AG09309 (cell line): ENCODE results near the gene SWI5.

Experiments used
- DNase-seq: peaks from one replicate; pipeline ENCODE4 v3.0.0-alpha.2; 2010; ENCODE audit warnings: low read depth
- H3K4me3 ChIP-seq: 2 replicates; pipeline ENCODE4 v1.5.1; 2011; ENCODE audit warnings: mild to moderate bottlenecking, low read depth, low read length, moderate library complexity; ENCODE audit not compliant: control insufficient read depth
- CTCF ChIP-seq: IDR thresholded peaks from 2 replicates; pipeline ENCODE4 v1.5.1; 2011; ENCODE audit warnings: mild to moderate bottlenecking, low read depth, low read length, inconsistent platforms; ENCODE audit not compliant: insufficient read depth, control insufficient read depth; ENCODE audit errors: missing control alignments

Gene SWI5

GRCh38 chr9:128296340-128297220 is 20.5 kb downstream of the SWI5 start:
- DNase-seq = no peak
- no peak for TF ChIP-seq CTCF
- no peak overlapping the region for H3K4me3 ChIP-seq

GRCh38 chr9:128297221-128297773 is 21.2 kb downstream of the SWI5 start:
- H3K4me3 ChIP-seq = no peak overlapping the region
- TF ChIP-seq CTCF = no peak

GRCh38 chr9:128298535-128299482 is 22.7 kb downstream of the SWI5 start:
- no peak for TF ChIP-seq CTCF
- no peak overlapping the region for H3K4me3 ChIP-seq
- DNase-seq = no peak

More at GRCh38 chr9:128297221-128297773, 21.2 kb downstream of the SWI5 start:
- no peak for DNase-seq

- H3K4me3 ChIP-seq = no peak overlapping the region
- no peak for TF ChIP-seq CTCF
- no peak for DNase-seq
Measured at GRCh38 chr9:128304136-128304970, 28.3 kb downstream of the SWI5 start.

- no peak for TF ChIP-seq CTCF
- H3K4me3 ChIP-seq = no peak overlapping the region
- no peak for DNase-seq
Measured at GRCh38 chr9:128304971-128305288, 28.9 kb downstream of the SWI5 start.

GRCh38 chr9:128309551-128309950 is 33.5 kb downstream of the SWI5 start:
- no peak for TF ChIP-seq CTCF
- no peak for DNase-seq
- H3K4me3 ChIP-seq = no peak overlapping the region
